ENCODE data around the gene PDE9A.

The PDE9A gene

DNA sequence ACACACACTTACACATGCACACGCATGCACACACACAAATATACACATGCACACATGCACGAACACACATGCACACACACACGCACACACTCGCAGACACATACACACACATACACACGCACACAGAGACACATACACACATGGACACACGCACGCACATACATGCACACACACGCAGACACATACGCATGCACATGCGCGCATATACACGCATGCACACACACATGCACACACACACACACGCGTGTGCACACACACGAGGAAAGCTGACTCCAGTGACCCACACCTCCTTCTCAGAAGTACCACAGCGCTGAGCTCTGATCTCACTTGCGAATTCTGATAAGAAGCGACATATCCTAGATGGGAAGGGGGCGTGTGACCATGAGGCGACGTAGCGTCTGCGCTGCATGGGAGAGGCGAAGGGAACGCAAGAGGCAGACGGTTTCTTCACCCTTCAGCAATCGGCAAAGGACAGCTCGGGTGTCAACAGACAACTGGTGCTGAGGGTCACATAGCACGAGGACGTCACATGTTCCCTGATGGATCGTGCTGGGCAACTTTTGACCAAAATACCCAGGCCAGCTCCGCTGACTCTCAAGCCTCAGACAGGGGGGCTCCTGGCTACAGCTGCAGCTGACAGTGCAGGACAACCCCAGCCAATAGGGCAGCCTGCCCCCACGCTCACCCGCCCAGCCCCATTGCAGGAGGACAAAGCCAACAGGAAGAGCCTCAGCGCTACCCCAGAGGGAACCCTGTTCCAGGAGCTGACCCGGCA lies 16.0 kb upstream of the PDE9A start:
- H3K4me3 ChIP-seq (ENCODE audit: low read depth, low read length), result no peak overlapping the region
- TF ChIP-seq, protein P1, sequence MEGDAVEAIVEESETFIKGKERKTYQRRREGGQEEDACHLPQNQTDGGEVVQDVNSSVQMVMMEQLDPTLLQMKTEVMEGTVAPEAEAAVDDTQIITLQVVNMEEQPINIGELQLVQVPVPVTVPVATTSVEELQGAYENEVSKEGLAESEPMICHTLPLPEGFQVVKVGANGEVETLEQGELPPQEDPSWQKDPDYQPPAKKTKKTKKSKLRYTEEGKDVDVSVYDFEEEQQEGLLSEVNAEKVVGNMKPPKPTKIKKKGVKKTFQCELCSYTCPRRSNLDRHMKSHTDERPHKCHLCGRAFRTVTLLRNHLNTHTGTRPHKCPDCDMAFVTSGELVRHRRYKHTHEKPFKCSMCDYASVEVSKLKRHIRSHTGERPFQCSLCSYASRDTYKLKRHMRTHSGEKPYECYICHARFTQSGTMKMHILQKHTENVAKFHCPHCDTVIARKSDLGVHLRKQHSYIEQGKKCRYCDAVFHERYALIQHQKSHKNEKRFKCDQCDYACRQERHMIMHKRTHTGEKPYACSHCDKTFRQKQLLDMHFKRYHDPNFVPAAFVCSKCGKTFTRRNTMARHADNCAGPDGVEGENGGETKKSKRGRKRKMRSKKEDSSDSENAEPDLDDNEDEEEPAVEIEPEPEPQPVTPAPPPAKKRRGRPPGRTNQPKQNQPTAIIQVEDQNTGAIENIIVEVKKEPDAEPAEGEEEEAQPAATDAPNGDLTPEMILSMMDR (IDR thresholded peaks at IDR 0.05; ENCODE audit: low read depth, low read length), result no peak

DNA sequence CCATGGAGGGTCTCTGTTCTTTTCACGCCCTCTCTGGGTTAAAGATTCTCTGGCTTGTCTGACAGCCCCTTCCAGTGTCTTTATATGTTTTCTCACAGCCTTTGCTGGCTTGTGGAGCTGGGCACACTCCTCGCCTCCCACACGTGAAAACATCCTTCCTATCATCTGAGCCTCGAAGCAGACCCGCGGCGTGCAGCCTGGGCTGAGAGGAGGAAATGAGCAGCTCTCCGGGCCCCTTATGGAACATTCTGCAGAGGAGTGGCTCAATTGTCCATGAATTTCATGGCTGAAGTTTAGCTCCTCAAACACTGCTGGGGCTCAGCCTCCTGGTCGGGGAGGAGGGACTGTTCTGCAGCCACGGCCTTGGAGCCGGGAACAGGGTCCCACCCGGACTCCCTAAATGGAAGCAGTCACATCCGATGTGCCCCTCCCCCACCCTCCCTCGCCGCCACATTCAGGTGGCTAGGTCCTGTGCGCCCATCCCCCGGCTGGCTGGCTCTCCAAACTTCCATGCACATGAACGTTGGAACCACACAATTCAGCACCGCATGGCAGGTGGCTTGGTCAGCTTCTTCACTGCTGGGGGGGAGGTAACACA lies 15.1 kb upstream of the PDE9A start:
- TF ChIP-seq, protein P1 (IDR thresholded peaks at IDR 0.05; ENCODE audit: low read depth, low read length), result no peak

DNA sequence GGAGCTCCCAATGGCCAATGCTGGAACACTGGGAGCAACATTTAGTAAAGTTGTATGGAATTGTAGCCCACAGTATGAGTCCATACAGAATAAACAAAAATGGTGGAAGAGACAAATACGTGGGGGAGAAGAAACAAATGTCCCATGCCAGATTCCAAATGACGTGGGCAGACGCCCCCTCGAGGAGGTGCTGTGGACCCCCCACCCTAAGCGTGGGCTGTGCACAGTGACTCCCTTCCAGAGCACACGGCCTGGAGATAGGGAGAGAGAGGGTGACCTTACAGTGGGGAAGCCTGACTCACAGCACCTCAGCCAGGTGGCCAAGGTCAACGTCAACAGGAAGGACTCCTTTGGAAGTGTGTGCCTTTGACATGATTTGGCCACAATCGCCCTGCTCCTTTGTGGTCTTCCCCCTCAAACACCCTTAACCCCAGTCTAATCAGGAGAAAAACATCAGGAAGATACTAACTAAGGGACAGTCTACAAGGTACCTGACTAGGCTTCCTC lies 13.7 kb upstream of the PDE9A start:
- no peak overlapping the region for H3K4me3 ChIP-seq (ENCODE audit: low read depth, low read length)
- TF ChIP-seq, protein P1 (IDR thresholded peaks at IDR 0.05; ENCODE audit: low read depth, low read length), result no peak

More for the DNA sequence above, 15.1 kb upstream of the PDE9A start:
- no peak overlapping the region for H3K4me3 ChIP-seq (ENCODE audit: low read depth, low read length)

DNA sequence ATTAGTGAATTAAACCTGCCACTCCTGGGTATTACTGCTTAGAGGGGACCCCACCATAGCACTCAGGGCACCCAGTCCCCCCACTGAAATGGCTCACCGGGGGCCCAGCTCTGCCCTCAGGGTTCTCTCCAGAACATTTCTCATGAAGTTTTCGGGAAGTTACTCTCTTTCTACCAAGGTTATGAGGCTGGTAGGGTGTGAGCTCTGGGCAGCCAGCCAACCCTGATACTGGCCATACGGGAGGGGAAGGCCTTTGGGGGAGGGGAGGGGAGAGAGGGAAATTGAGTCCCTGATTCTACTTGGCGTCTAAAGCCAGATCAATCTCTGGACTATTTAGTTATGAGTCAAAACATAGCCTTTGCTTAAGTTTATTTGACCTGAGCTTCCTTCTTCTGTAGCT lies 12.9 kb upstream of the PDE9A start:
- TF ChIP-seq, protein P1 (IDR thresholded peaks at IDR 0.05; ENCODE audit: low read depth, low read length), result no peak
- H3K4me3 ChIP-seq (ENCODE audit: low read depth, low read length), result no peak overlapping the region

DNA sequence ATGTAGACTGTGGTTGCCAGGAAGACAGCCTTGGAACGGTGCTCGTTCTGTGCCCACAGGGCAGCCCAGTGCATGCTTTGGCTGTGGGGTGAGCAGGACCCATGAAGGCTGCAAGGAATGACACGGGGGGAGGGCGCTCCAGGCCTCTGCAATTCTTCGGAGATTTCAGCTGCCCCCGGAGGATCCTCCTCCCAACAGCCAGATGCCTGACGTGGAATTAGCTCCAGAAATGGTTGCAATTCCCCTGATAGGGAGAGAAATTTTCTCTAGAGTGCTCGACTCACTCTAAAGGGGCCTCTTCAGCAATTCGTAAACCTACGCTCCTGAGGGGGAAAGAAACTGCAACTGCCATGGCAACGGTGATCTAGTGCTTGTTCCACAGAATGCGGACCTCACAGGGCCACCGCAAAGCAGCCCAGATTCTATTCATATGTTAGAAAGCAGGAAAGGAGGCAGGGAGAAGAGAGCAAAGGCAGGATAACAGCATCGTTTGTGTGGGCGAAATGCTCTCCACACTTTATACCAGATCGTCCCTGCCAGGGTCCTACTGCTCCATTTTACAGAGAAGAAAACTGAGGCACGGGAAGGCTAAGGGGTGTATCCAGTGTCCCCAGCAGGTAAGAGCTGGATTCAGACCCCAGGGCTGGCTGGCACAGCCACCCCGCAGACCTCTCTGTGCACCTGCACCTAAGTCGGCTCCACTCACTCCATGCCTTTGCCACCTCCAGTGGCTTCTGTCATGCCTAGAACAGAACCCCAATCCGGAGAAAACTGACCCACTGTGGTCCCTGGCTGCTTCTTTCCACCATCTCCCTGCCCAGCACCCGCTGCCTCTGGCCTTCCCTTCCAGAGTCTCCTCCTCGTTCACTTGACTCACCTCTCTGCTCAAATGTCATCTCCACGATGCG lies 11.9 kb upstream of the PDE9A start:
- no peak overlapping the region for H3K4me3 ChIP-seq (ENCODE audit: low read depth, low read length)
- TF ChIP-seq, protein P1 (IDR thresholded peaks at IDR 0.05; ENCODE audit: low read depth, low read length), result no peak

DNA sequence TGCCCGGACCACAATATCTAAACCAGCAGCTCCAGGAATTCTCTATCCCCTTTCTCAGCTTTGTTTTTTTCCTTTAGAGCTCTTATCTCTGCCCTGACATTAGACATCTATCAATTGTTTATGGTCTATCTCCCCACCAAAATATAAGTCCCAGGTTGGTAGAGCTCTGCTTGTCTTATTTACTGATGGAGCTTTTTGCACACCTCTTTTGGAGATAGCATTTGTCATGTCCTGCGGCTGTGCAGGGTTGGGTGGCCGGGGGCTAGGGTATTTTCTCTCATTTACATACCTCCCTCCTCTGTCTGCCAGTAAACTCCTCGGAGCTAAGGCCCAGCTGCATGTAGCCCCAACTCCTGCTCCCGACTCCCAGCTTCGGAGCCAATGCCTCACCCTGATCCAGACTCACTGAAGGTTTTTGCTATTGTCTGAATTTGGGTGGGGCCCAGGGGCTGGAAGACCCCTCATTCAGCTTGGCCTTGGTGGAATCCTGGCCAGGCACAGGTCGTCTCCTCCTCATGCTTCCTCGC lies 11.1 kb upstream of the PDE9A start:
- TF ChIP-seq, protein P1 (IDR thresholded peaks at IDR 0.05; ENCODE audit: low read depth, low read length), result no peak
- no peak overlapping the region for H3K4me3 ChIP-seq (ENCODE audit: low read depth, low read length)
